Activated CD4-positive, alpha-beta T cell treated with anti-CD3 and anti-CD28 coated beads, Interleukin-2, amount 50 U/mL, for 48 hours (primary cell): ENCODE data around the gene PSMB5.

Experiments
- DNase-seq, 2 experiments: peaks; one replicate each; pipeline ENCODE4 v3.0.0-alpha.2; 2020

Gene PSMB5

GRCh38 chr14:23058654-23059504 lies 24.2 kb upstream of the PSMB5 start:
- no peak for DNase-seq

GRCh38 chr14:23057757-23058653 lies 23.3 kb upstream of the PSMB5 start:
- DNase-seq: peak; percentile 91 to 93

GRCh38 chr14:23056956-23057756 lies 22.5 kb upstream of the PSMB5 start, which contains the start of gene CDH24:
TSS of gene CDH24 (minus strand) at chr14:23057520. CDS start at chr14:23055733, 1,787 bp downstream.
- DNase-seq: peak; percentile 68 to 77

- peak; percentile 67 to 74 for DNase-seq
Observed at GRCh38 chr14:23056145-23056955, 21.6 kb upstream of the PSMB5 start.

GRCh38 chr14:23055621-23056144 lies 21.0 kb upstream of the PSMB5 start:
- no peak for DNase-seq

GRCh38 chr14:23055147-23055550 lies 20.4 kb upstream of the PSMB5 start:
- no peak for DNase-seq

GRCh38 chr14:23054000-23054811 lies 19.5 kb upstream of the PSMB5 start:
- peak in 1 of 2 experiments; percentile 52 for DNase-seq

- DNase-seq: no peak
Observed at GRCh38 chr14:23053426-23053825, 18.7 kb upstream of the PSMB5 start.

- no peak for DNase-seq
Observed at GRCh38 chr14:23052671-23053070, 18.0 kb upstream of the PSMB5 start.

GRCh38 chr14:23052182-23052623 lies 17.5 kb upstream of the PSMB5 start:
- no peak for DNase-seq

GRCh38 chr14:23051141-23052057 lies 16.7 kb upstream of the PSMB5 start:
- no peak for DNase-seq

GRCh38 chr14:23049011-23049410 lies 14.3 kb upstream of the PSMB5 start:
- DNase-seq: no peak

GRCh38 chr14:23047751-23048693 lies 13.3 kb upstream of the PSMB5 start:
- DNase-seq: no peak

- DNase-seq: no peak
Observed at GRCh38 chr14:23047034-23047634, 12.4 kb upstream of the PSMB5 start.

- DNase-seq: no peak
Observed at GRCh38 chr14:23045419-23046357, 11.0 kb upstream of the PSMB5 start.

- DNase-seq: no peak
Observed at GRCh38 chr14:23044840-23045239, 10.1 kb upstream of the PSMB5 start.

- DNase-seq: no peak
Observed at GRCh38 chr14:23043754-23044153, 9.1 kb upstream of the PSMB5 start.
